GM23338 (cell line): ENCODE measurements around the gene RAD23B. TPM values are rescaled to one million over a fixed set of nuclear protein-coding genes. Genes with fewer than 3 reads are reported as not detected.

Experiments used
- ATAC-seq: fragments of 200-7000 bp; cut with Tn5 transposase; 3 replicates; pipeline ENCODE4 v1.9.1; 2020
- DNase-seq: peaks from one replicate; pipeline ENCODE4 v3.0.0-alpha.2; 2015; ENCODE audit warnings: low spot score
- H2AFZ ChIP-seq: fragments of 200-600 bp; sonication (generic); 2 replicates; pipeline ENCODE4 v1.8.0; 2016; ENCODE audit warnings: antibody characterized with exemption, mild to moderate bottlenecking, moderate library complexity
- H3F3A ChIP-seq: fragments of 200-600 bp; sonication (generic); replicated peaks from 2 replicates; pipeline ENCODE4 v1.8.0; 2017; ENCODE audit warnings: antibody characterized with exemption, mixed run types, low read depth
- H3K27ac ChIP-seq: fragments of 200-600 bp; sonication (generic); 2 replicates; pipeline ENCODE4 v1.6.1; 2016; ENCODE audit warnings: low read depth
- H3K27me3 ChIP-seq: fragments of 200-600 bp; sonication (generic); 2 replicates; pipeline ENCODE4 v1.8.0; 2016; ENCODE audit warnings: mild to moderate bottlenecking, mixed run types, moderate library complexity; ENCODE audit not compliant: insufficient read depth
- H3K36me3 ChIP-seq: fragments of 200-600 bp; sonication (generic); 2 replicates; pipeline ENCODE4 v1.8.0; 2016; ENCODE audit warnings: mild to moderate bottlenecking; ENCODE audit not compliant: insufficient read depth
- H3K4me1 ChIP-seq: fragments of 200-600 bp; sonication (generic); 2 replicates; pipeline ENCODE4 v1.8.0; 2016; ENCODE audit warnings: mild to moderate bottlenecking, moderate library complexity; ENCODE audit not compliant: insufficient read depth
- H3K4me2 ChIP-seq: fragments of 200-600 bp; sonication (generic); 2 replicates; pipeline ENCODE4 v1.7.1; 2017; ENCODE audit warnings: mixed run types
- H3K4me3 ChIP-seq: fragments of 200-600 bp; sonication (generic); 2 replicates; pipeline ENCODE4 v1.6.1; 2016; ENCODE audit warnings: mixed run types
- H3K79me2 ChIP-seq: fragments of 200-600 bp; sonication (generic); replicated peaks from 2 replicates; pipeline ENCODE4 v1.8.0; 2017; ENCODE audit warnings: mild to moderate bottlenecking; ENCODE audit not compliant: insufficient read depth
- H3K9me2 ChIP-seq: fragments of 200-600 bp; sonication (generic); 2 replicates; pipeline ENCODE4 v1.8.0; 2017; ENCODE audit not compliant: insufficient read depth
- H4K20me1 ChIP-seq: fragments of 200-600 bp; sonication (generic); replicated peaks from 2 replicates; pipeline ENCODE4 v1.8.0; 2017; ENCODE audit warnings: mild to moderate bottlenecking; ENCODE audit not compliant: insufficient read depth
- H3K27ac Mint-ChIP-seq: 2 replicates; pipeline ENCODE4 v1.8.0; 2020; ENCODE audit warnings: inconsistent platforms, mild to moderate bottlenecking, moderate library complexity, mixed read lengths
- H3K27me3 Mint-ChIP-seq: 3 replicates; pipeline ENCODE4 v1.8.0; 2022; ENCODE audit warnings: low read depth, mild to moderate bottlenecking, moderate library complexity, mixed read lengths, inconsistent platforms; ENCODE audit not compliant: insufficient read depth, poor library complexity
- H3K36me3 Mint-ChIP-seq: 3 replicates; pipeline ENCODE4 v1.8.0; 2021; ENCODE audit warnings: low read depth, mild to moderate bottlenecking, inconsistent platforms, moderate library complexity, mixed read lengths
- H3K4me1 Mint-ChIP-seq: 3 replicates; pipeline ENCODE4 v1.8.0; 2020; ENCODE audit warnings: mild to moderate bottlenecking, inconsistent platforms, mixed read lengths
- H3K4me3 Mint-ChIP-seq: 3 replicates; pipeline ENCODE4 v1.8.0; 2021; ENCODE audit warnings: moderate library complexity, mild to moderate bottlenecking, inconsistent platforms, mixed read lengths
- H3K9me3 Mint-ChIP-seq: 3 replicates; pipeline ENCODE4 v1.8.0; 2020; ENCODE audit warnings: moderate library complexity, mild to moderate bottlenecking, inconsistent platforms, mixed read lengths
- CREB1 ChIP-seq: fragments of 250-450 bp; sonication (Bioruptor Pico); IDR thresholded peaks from 2 replicates; pipeline ENCODE4 v1.5.0; 2020; ENCODE audit warnings: low read depth, mild to moderate bottlenecking, moderate library complexity
- CTCF ChIP-seq, 2 experiments: fragments of 200-600 bp in 1 of 2; sonication (generic) in 1 of 2; conservative IDR thresholded peaks; 2 replicates each; pipeline versions ENCODE4 v1.5.1 to v1.6.1; 2016 to 2017; ENCODE audit warnings: antibody characterized with exemption in 2 of 2, low read depth in 2 of 2, mild to moderate bottlenecking in 2 of 2, moderate library complexity in 1 of 2
- ETS1 ChIP-seq: IDR thresholded peaks from 2 replicates; pipeline ENCODE4 v1.6.1; 2016; ENCODE audit warnings: antibody characterized with exemption
- EZH2 ChIP-seq: fragments of 200-600 bp; sonication (generic); IDR thresholded peaks from one replicate; pipeline ENCODE4 v1.8.0; 2017; ENCODE audit warnings: antibody characterized with exemption, mild to moderate bottlenecking, low read depth; ENCODE audit not compliant: unreplicated experiment
- EZH2phosphoT487 ChIP-seq: fragments of 200-600 bp; sonication (generic); IDR thresholded peaks from one replicate; pipeline ENCODE4 v1.8.1; 2018; ENCODE audit warnings: antibody characterized with exemption; ENCODE audit not compliant: unreplicated experiment
- JUNB ChIP-seq: IDR thresholded peaks from one replicate; pipeline ENCODE4 v1.6.1; 2016; ENCODE audit warnings: antibody characterized with exemption; ENCODE audit not compliant: unreplicated experiment
- POLR2AphosphoS5 ChIP-seq: IDR thresholded peaks from 2 replicates; pipeline ENCODE4 v1.6.1; 2016; ENCODE audit warnings: antibody characterized with exemption, low read depth
- STAT1 ChIP-seq: IDR thresholded peaks from one replicate; pipeline ENCODE4 v1.6.1; 2016; ENCODE audit warnings: antibody characterized with exemption; ENCODE audit not compliant: unreplicated experiment
- ZNF114 ChIP-seq: fragments of 250-450 bp; sonication (Bioruptor Pico); IDR thresholded peaks from 2 replicates; pipeline ENCODE4 v1.5.0; 2020; ENCODE audit warnings: mild to moderate bottlenecking, moderate library complexity
- ZNF331 ChIP-seq: fragments of 250-450 bp; sonication (Bioruptor Pico); IDR thresholded peaks from 2 replicates; pipeline ENCODE4 v1.5.0; 2020; ENCODE audit warnings: low read depth, mild to moderate bottlenecking, moderate library complexity
- polyA plus RNA-seq: library from polyadenylated mRNA; unstranded; fragments of >200 nt; fragmentation: Nextera tagmentation; extraction: Ambion mirVana; gene quantifications from 2 replicates; pipeline ENCODE4 v1.2.1, GENCODE V29; 2016
- total RNA-seq: library from RNA; depleted of rRNA; stranded (reverse); fragments of >200 nt; shearing (Covaris generic); gene quantifications from 2 replicates; pipeline ENCODE4 v1.2.3, GENCODE V29; 2014
- TF ChIP-seq, protein P1 (sequence below): IDR thresholded peaks from one replicate; pipeline ENCODE4 v1.6.1; 2018; ENCODE audit warnings: antibody characterized with exemption; ENCODE audit not compliant: unreplicated experiment

RAD23B gene
- total and polyA plus RNA-seq, 2 experiments from 2014 or later = 31.1 to 137 TPM

- H4K20me1 ChIP-seq = peaks cover 54% of the 10 kb centered on the region
- H3K36me3 ChIP-seq = peaks cover 32% of the 10 kb centered on the region
- no peaks in the 10 kb centered on the region for H3F3A ChIP-seq
- no peaks in the 10 kb centered on the region for H3K9me2 ChIP-seq
- no peak overlapping the region for H3K27ac ChIP-seq
- H3K4me3 ChIP-seq = no peak overlapping the region
- no peak overlapping the region for H3K4me3 Mint-ChIP-seq
- no peaks in the 10 kb centered on the region for H3K27me3 ChIP-seq
- peaks cover 23% of the 10 kb centered on the region for H3K4me1 Mint-ChIP-seq
- no peak overlapping the region for H3K4me2 ChIP-seq
- no peak overlapping the region for H3K27ac Mint-ChIP-seq
- peaks cover 14% of the 10 kb centered on the region; the same call in 1 of the 2 replicates for H3K4me1 ChIP-seq
- no peak for ATAC-seq
- no peaks in the 10 kb centered on the region for H3K9me3 Mint-ChIP-seq
- no peak for DNase-seq
- peaks cover 3% of the 10 kb centered on the region for H3K27me3 Mint-ChIP-seq
- H3K36me3 Mint-ChIP-seq = peaks cover 70% of the 10 kb centered on the region
- H2AFZ ChIP-seq = no peak overlapping the region
- peaks cover 100% of the 10 kb centered on the region for H3K79me2 ChIP-seq
- TF ChIP-seq ZNF114 (CRISPR knock-in tag) = no peak
- TF ChIP-seq, protein P1, sequence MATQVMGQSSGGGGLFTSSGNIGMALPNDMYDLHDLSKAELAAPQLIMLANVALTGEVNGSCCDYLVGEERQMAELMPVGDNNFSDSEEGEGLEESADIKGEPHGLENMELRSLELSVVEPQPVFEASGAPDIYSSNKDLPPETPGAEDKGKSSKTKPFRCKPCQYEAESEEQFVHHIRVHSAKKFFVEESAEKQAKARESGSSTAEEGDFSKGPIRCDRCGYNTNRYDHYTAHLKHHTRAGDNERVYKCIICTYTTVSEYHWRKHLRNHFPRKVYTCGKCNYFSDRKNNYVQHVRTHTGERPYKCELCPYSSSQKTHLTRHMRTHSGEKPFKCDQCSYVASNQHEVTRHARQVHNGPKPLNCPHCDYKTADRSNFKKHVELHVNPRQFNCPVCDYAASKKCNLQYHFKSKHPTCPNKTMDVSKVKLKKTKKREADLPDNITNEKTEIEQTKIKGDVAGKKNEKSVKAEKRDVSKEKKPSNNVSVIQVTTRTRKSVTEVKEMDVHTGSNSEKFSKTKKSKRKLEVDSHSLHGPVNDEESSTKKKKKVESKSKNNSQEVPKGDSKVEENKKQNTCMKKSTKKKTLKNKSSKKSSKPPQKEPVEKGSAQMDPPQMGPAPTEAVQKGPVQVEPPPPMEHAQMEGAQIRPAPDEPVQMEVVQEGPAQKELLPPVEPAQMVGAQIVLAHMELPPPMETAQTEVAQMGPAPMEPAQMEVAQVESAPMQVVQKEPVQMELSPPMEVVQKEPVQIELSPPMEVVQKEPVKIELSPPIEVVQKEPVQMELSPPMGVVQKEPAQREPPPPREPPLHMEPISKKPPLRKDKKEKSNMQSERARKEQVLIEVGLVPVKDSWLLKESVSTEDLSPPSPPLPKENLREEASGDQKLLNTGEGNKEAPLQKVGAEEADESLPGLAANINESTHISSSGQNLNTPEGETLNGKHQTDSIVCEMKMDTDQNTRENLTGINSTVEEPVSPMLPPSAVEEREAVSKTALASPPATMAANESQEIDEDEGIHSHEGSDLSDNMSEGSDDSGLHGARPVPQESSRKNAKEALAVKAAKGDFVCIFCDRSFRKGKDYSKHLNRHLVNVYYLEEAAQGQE = no peak
- no peak for TF ChIP-seq ETS1
- TF ChIP-seq CREB1 = no peak
- no peak for TF ChIP-seq STAT1
- no peak for TF ChIP-seq POLR2AphosphoS5
- no peak for TF ChIP-seq JUNB
Measured at GRCh38 chr9:107313555-107314096, 30.5 kb downstream of the RAD23B start.

GRCh38 chr9:107314763-107315162, 31.7 kb downstream of the RAD23B start:
- H3K9me2 ChIP-seq = no peaks in the 10 kb centered on the region
- Mint-ChIP-seq H3K9me3 (no peaks in the 10 kb centered on the region), H3K4me1 (peaks cover 23% of the 10 kb centered on the region), H3K4me3 (no peak overlapping the region), H3K27ac (peak overlapping the region; percentile 71; the same call in 1 of the 2 replicates), H3K27me3 (peaks cover 3% of the 10 kb centered on the region), H3K36me3 (peaks cover 69% of the 10 kb centered on the region)
- H3K4me1 ChIP-seq = peaks cover 14% of the 10 kb centered on the region; the same call in 1 of the 2 replicates
- TF ChIP-seq, protein P1 = no peak
- TF ChIP-seq CTCF (conservative IDR thresholded peaks at IDR 0.05; ENCODE audit: low read depth in 2 of 2) = no peak
- no peak for TF ChIP-seq EZH2phosphoT487
- no peak for TF ChIP-seq ZNF331 (CRISPR knock-in tag)
- TF ChIP-seq POLR2AphosphoS5 = no peak
- TF ChIP-seq EZH2 = no peak
- TF ChIP-seq JUNB = no peak
- H3K79me2 ChIP-seq = peaks cover 100% of the 10 kb centered on the region
- H3K36me3 ChIP-seq = peaks cover 30% of the 10 kb centered on the region
- H3K27ac ChIP-seq = no peak overlapping the region
- peaks cover 46% of the 10 kb centered on the region for H4K20me1 ChIP-seq
- no peak overlapping the region for H3K4me3 ChIP-seq
- no peak overlapping the region for H2AFZ ChIP-seq
- no peaks in the 10 kb centered on the region for H3F3A ChIP-seq
- H3K4me2 ChIP-seq = no peak overlapping the region
- no peak for ATAC-seq
- no peaks in the 10 kb centered on the region for H3K27me3 ChIP-seq
- DNase-seq = no peak
